Endodermal cell (in vitro differentiated cells): ENCODE measurements around the gene TNFRSF1B. TPM values are rescaled to one million over a fixed set of nuclear protein-coding genes. Genes with fewer than 3 reads are reported as not detected.

Experiments used
- DNase-seq: peaks from one replicate; pipeline ENCODE4 v3.0.0-alpha.2; 2017
- H3K27ac ChIP-seq: 2 replicates; pipeline ENCODE4 v1.5.1; 2013; ENCODE audit warnings: mild to moderate bottlenecking, low read depth, low read length, moderate library complexity
- H3K27me3 ChIP-seq: 2 replicates; pipeline ENCODE4 v1.6.1; 2013; ENCODE audit warnings: mild to moderate bottlenecking, low read length, moderate library complexity; ENCODE audit not compliant: insufficient read depth, control insufficient read depth, poor library complexity, severe bottlenecking
- H3K36me3 ChIP-seq: 2 replicates; pipeline ENCODE4 v1.7.0; 2013; ENCODE audit warnings: mild to moderate bottlenecking, low read length, moderate library complexity; ENCODE audit not compliant: control insufficient read depth, insufficient read depth
- H3K4me1 ChIP-seq: one replicate; pipeline ENCODE4 v1.7.0; 2013; ENCODE audit warnings: low read length; ENCODE audit not compliant: control insufficient read depth, insufficient read depth
- H3K4me3 ChIP-seq: 2 replicates; pipeline ENCODE4 v1.5.1; 2013; ENCODE audit warnings: mild to moderate bottlenecking, low read length, moderate library complexity
- H3K9ac ChIP-seq: 2 replicates; pipeline ENCODE4 v1.6.1; 2013; ENCODE audit warnings: mild to moderate bottlenecking, low read length, moderate library complexity; ENCODE audit not compliant: poor library complexity, severe bottlenecking; ENCODE audit errors: extremely low read depth
- H3K9me3 ChIP-seq: 2 replicates; pipeline ENCODE4 v1.6.1; 2013; ENCODE audit warnings: mild to moderate bottlenecking, low read length, moderate library complexity; ENCODE audit not compliant: control insufficient read depth
- H3K27ac Mint-ChIP-seq: 2 replicates; pipeline ENCODE4 v1.8.0; 2020; ENCODE audit warnings: mixed read lengths
- H3K27me3 Mint-ChIP-seq: 2 replicates; pipeline ENCODE4 v1.8.0; 2021; ENCODE audit warnings: mild to moderate bottlenecking, mixed read lengths; ENCODE audit not compliant: insufficient read depth
- H3K36me3 Mint-ChIP-seq: 2 replicates; pipeline ENCODE4 v1.8.0; 2020; ENCODE audit warnings: low read depth, mixed read lengths
- H3K4me1 Mint-ChIP-seq: 2 replicates; pipeline ENCODE4 v1.8.0; 2020; ENCODE audit warnings: mixed read lengths
- H3K4me3 Mint-ChIP-seq: 2 replicates; pipeline ENCODE4 v1.8.0; 2020; ENCODE audit warnings: mild to moderate bottlenecking, moderate library complexity, mixed read lengths
- H3K9me3 Mint-ChIP-seq: 2 replicates; pipeline ENCODE4 v1.8.0; 2020; ENCODE audit warnings: mild to moderate bottlenecking, mixed read lengths
- CTCF ChIP-seq: fragments of 200-600 bp; sonication (generic); conservative IDR thresholded peaks from 2 replicates; pipeline ENCODE4 v1.5.0; 2021; ENCODE audit warnings: antibody characterized with exemption, mild to moderate bottlenecking
- WGBS, 2 experiments: methylation state at CpG; one replicate each; pipeline versions ENCODE4 v1.1.5 to v1.1.7; 2013; ENCODE audit warnings: missing lambda C conversion rate in 2 of 2, mixed read lengths in 1 of 2; ENCODE audit not compliant: insufficient coverage in 1 of 2, insufficient read length in 1 of 2; 5-methylcytosine and 5-hydroxymethylcytosine counted together
- total RNA-seq, 2 donors: library from RNA; stranded (reverse); fragmentation: NEBNext Ultra II Directional in 1 of 2; extraction: Animal tissue kit (Norgen Biotek cat#: 25700) in 1 of 2; gene quantifications; 2 replicates in 1 of 2; 3 replicates in 1 of 2; pipeline ENCODE4 v1.2.1, GENCODE V29; 2021

The TNFRSF1B gene
- total RNA-seq, 2 donors from 2014 or later = 0.24 to 0.40 TPM

- no peak for TF ChIP-seq CTCF
- no peaks in the 10 kb centered on the region for H3K27me3 Mint-ChIP-seq
Measured at GRCh38 chr1:12130466-12131130, 36.2 kb upstream of the TNFRSF1B start.

GRCh38 chr1:12132078-12132477 lies 34.7 kb upstream of the TNFRSF1B start:
- Mint-ChIP-seq H3K27me3 (no peaks in the 10 kb centered on the region), H3K36me3 (no peaks in the 10 kb centered on the region), H3K27ac (no peak overlapping the region), H3K4me1 (peaks cover 5% of the 10 kb centered on the region), H3K4me3 (no peak overlapping the region), H3K9me3 (no peaks in the 10 kb centered on the region)
- Histone ChIP-seq H3K9me3 (no peaks in the 10 kb centered on the region), H3K4me1 (no peaks in the 10 kb centered on the region), H3K36me3 (no peaks in the 10 kb centered on the region), H3K4me3 (no peak overlapping the region), H3K27me3 (no peaks in the 10 kb centered on the region), H3K27ac (no peak overlapping the region), H3K9ac (no peak overlapping the region)
- TF ChIP-seq CTCF = no peak
- no peak for DNase-seq
- WGBS, 2 experiments = 94 to 95% methylated on average over 8 of the region's 8 CpGs

More at GRCh38 chr1:12130466-12131130, 36.2 kb upstream of the TNFRSF1B start:
- Histone ChIP-seq H3K4me1 (peaks cover 2% of the 10 kb centered on the region), H3K9me3 (no peaks in the 10 kb centered on the region), H3K4me3 (no peak overlapping the region), H3K9ac (no peak overlapping the region), H3K36me3 (no peaks in the 10 kb centered on the region), H3K27ac (no peak overlapping the region), H3K27me3 (no peaks in the 10 kb centered on the region)
- no peak for DNase-seq
- peaks cover 9% of the 10 kb centered on the region for H3K4me1 Mint-ChIP-seq
- no peak overlapping the region for H3K27ac Mint-ChIP-seq
- no peak overlapping the region for H3K4me3 Mint-ChIP-seq
- 87% methylated on average over 12 to 13 of the region's 13 CpGs for WGBS, 2 experiments
- H3K9me3 Mint-ChIP-seq = no peaks in the 10 kb centered on the region
- H3K36me3 Mint-ChIP-seq = no peaks in the 10 kb centered on the region

GRCh38 chr1:12134716-12135115 lies 32.1 kb upstream of the TNFRSF1B start:
- no peaks in the 10 kb centered on the region for H3K36me3 Mint-ChIP-seq
- H3K4me3 Mint-ChIP-seq = no peak overlapping the region
- H3K27me3 Mint-ChIP-seq = no peaks in the 10 kb centered on the region
- Histone ChIP-seq H3K27ac (no peak overlapping the region), H3K9ac (no peak overlapping the region), H3K27me3 (no peaks in the 10 kb centered on the region), H3K4me1 (no peaks in the 10 kb centered on the region), H3K36me3 (no peaks in the 10 kb centered on the region), H3K4me3 (no peak overlapping the region), H3K9me3 (no peaks in the 10 kb centered on the region)
- no peak overlapping the region for H3K27ac Mint-ChIP-seq
- 86 to 89% methylated on average over 6 to 10 of the region's 10 CpGs for WGBS, 2 experiments
- H3K4me1 Mint-ChIP-seq = peaks cover 2% of the 10 kb centered on the region
- H3K9me3 Mint-ChIP-seq = no peaks in the 10 kb centered on the region
- no peak for DNase-seq
- no peak for TF ChIP-seq CTCF
